Naive thymus-derived CD4-positive, alpha-beta T cell (primary cell): ENCODE data around the gene SMCHD1. TPM values are rescaled to one million over a fixed set of nuclear protein-coding genes. Genes with fewer than 3 reads are reported as not detected.
"Not testable (repeated sequence)": the region's sequence is repeated elsewhere in the genome, so short reads cannot be mapped to it uniquely, and the experiment has no call there.

ENCODE experiments used
- ATAC-seq: fragments of 150-1000 bp; cut with Tn5 transposase; 2 replicates; pipeline ENCODE4 v1.10.0; 2021; ENCODE audit warnings: mild to moderate bottlenecking, moderate library complexity
- CTCF ChIA-PET: fragments of 350-600 bp; sonication (Branson Sonifier 250); formaldehyde crosslinking; loops from one replicate; lab custom pipeline; 2021; ENCODE audit warnings: antibody characterized with exemption; lab: Charles Lee
- POLR2A ChIA-PET: fragments of 350-600 bp; sonication (Branson Sonifier 250); formaldehyde crosslinking; loops from one replicate; lab custom pipeline; 2021; ENCODE audit warnings: antibody characterized with exemption, inconsistent platforms; lab: Charles Lee
- DNase-seq, 9 donors: peaks; one replicate each; pipeline versions ENCODE4 v3.0.0 to v3.0.0-alpha.2; 2020 to 2022; ENCODE audit warnings: mixed read lengths in 1 of 9
- H3K27ac ChIP-seq: one replicate; pipeline ENCODE4 v1.7.0; 2013; ENCODE audit warnings: mild to moderate bottlenecking, low read depth, low read length, moderate library complexity
- H3K27me3 ChIP-seq, 2 donors: one replicate each; pipeline ENCODE4 v1.7.0; 2013; ENCODE audit warnings: low read length in 2 of 2, mild to moderate bottlenecking in 2 of 2, moderate library complexity in 2 of 2; ENCODE audit not compliant: control insufficient read depth in 2 of 2, insufficient read depth in 2 of 2
- H3K36me3 ChIP-seq, 3 experiments: 1 replicate in 2 of 3; 2 replicates in 1 of 3; pipeline ENCODE4 v1.7.0; 2013; ENCODE audit warnings: low read length in 3 of 3, mild to moderate bottlenecking in 3 of 3, moderate library complexity in 1 of 3; ENCODE audit not compliant: insufficient read depth in 3 of 3, control insufficient read depth in 2 of 3
- H3K4me1 ChIP-seq, 2 donors: one replicate each; pipeline ENCODE4 v1.7.0; 2013; ENCODE audit warnings: low read length in 2 of 2, mild to moderate bottlenecking in 2 of 2, moderate library complexity in 1 of 2; ENCODE audit not compliant: control insufficient read depth in 2 of 2, insufficient read depth in 2 of 2
- H3K4me3 ChIP-seq: 2 replicates; pipeline ENCODE4 v1.7.0; 2013; ENCODE audit warnings: mild to moderate bottlenecking, low read length
- H3K9me3 ChIP-seq, 3 experiments: 1 replicate in 2 of 3; 2 replicates in 1 of 3; pipeline ENCODE4 v1.7.0; 2013; ENCODE audit warnings: low read length in 3 of 3; ENCODE audit not compliant: control insufficient read depth in 2 of 3
- H3K27ac Mint-ChIP-seq, 9 donors: one replicate each; pipeline ENCODE4 v1.8.0; 2020 to 2022; ENCODE audit warnings: mixed read lengths in 9 of 9, mild to moderate bottlenecking in 8 of 9, moderate library complexity in 5 of 9, inconsistent platforms in 2 of 9
- H3K27me3 Mint-ChIP-seq, 5 donors: one replicate each; pipeline ENCODE4 v1.8.0; 2021 to 2022; ENCODE audit warnings: mixed read lengths in 5 of 5, mild to moderate bottlenecking in 1 of 5
- H3K36me3 Mint-ChIP-seq, 5 donors: one replicate each; pipeline ENCODE4 v1.8.0; 2020 to 2022; ENCODE audit warnings: mixed read lengths in 5 of 5, mild to moderate bottlenecking in 3 of 5, inconsistent platforms in 1 of 5
- H3K4me1 Mint-ChIP-seq, 7 donors: one replicate each; pipeline ENCODE4 v1.8.0; 2020 to 2022; ENCODE audit warnings: mixed read lengths in 7 of 7, mild to moderate bottlenecking in 3 of 7, inconsistent platforms in 1 of 7
- H3K4me3 Mint-ChIP-seq, 10 donors: one replicate each; pipeline ENCODE4 v1.8.0; 2020 to 2022; ENCODE audit warnings: mild to moderate bottlenecking in 10 of 10, mixed read lengths in 10 of 10, moderate library complexity in 6 of 10, inconsistent platforms in 2 of 10
- H3K9me3 Mint-ChIP-seq, 11 donors: one replicate each; pipeline ENCODE4 v1.8.0; 2020 to 2022; ENCODE audit warnings: mixed read lengths in 11 of 11, mild to moderate bottlenecking in 4 of 11, inconsistent platforms in 1 of 11, moderate library complexity in 1 of 11
- intact Hi-C, 2 donors: fragments of 100-400 bp; cut with micrococcal nuclease; formaldehyde crosslinking; loops; one replicate each; pipeline ENCODE4 v1.15.1; 2023
- polyA plus RNA-seq, 2 donors: library from polyadenylated mRNA; unstranded; fragments of 300-500 nt; fragmentation: Illumina TruSeq; gene quantifications; one replicate each; pipeline ENCODE4 v1.2.3, GENCODE V29; 2021
- total RNA-seq, 6 experiments: library from RNA in 5 of 6; stranded (reverse) in 5 of 6; gene quantifications; 1 replicate in 5 of 6; 2 replicates in 1 of 6; pipeline ENCODE4 v1.2.3 and lab custom pipeline; 2021 to 2026

Gene SMCHD1
- total and polyA plus RNA-seq, 7 experiments from 2014 or later, result 41.4 to 305 (median 234) TPM

GRCh38 chr18:2719040-2719439, 63.5 kb downstream of the SMCHD1 start:
- POLR2A ChIA-PET, result no interaction called here
- H3K4me3 Mint-ChIP-seq, result no peak overlapping the region
- Histone ChIP-seq H3K9me3 (no peaks in the 10 kb centered on the region), H3K4me1 (peaks cover 7 to 11% of the 10 kb centered on the region in 2 donors), H3K27me3 (no peaks in the 10 kb centered on the region), H3K4me3 (no peak overlapping the region), H3K27ac (no peak overlapping the region), H3K36me3 (peaks cover 27 to 94% (median 32%) of the 10 kb centered on the region in 3 experiments)
- peaks cover 32 to 74% (median 54%) of the 10 kb centered on the region in 7 donors for H3K4me1 Mint-ChIP-seq
- CTCF ChIA-PET, result no interaction called here
- peaks cover 10 to 66% (median 52%) of the 10 kb centered on the region in 5 donors for H3K36me3 Mint-ChIP-seq
- intact Hi-C loops, result no loop called here
- H3K27ac Mint-ChIP-seq, result peak overlapping the region in 4 of 9 donors; percentile 20 to 78 (median 34)
- DNase-seq (no peak), ATAC-seq (no peak)
- no peaks in the 10 kb centered on the region for H3K9me3 Mint-ChIP-seq
- no peaks in the 10 kb centered on the region for H3K27me3 Mint-ChIP-seq

DNA sequence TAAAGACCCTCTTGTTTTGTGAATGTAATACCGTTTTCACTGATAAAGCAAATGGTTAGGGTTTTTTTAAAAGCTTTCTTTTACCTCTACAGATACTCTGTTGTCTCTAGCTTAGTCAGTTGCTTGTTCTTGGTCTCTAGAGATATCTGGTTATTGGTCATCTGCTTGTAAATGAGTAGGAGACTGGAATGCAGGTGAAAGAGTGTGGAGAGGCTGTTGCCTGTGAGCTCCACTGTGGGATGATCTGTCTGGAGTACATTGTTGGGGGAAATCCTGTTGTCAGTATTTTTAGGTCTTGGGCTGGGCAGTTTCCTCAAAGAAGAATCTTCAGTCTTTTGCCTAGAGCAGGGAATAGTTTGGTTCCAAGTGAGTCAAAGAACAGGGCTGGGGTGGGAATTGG, 67.7 kb downstream of the SMCHD1 start:
- H3K4me1 Mint-ChIP-seq, result peaks cover 21 to 55% (median 46%) of the 10 kb centered on the region in 7 donors
- intact Hi-C loops, result loop anchor here in 1 of 2 donors (5.0 kb wide), 1 partner anchor 34 kb away; no protein-coding TSS in a partner anchor
- H3K4me1 ChIP-seq, result peaks cover 0 to 5% of the 10 kb centered on the region in 2 donors
- POLR2A ChIA-PET, result interaction anchor here (0.8 to 1.8 kb wide), 2 partner anchors 16 to 33 kb away, joined by 3 to 7 read pairs; no protein-coding TSS in a partner anchor
- CTCF ChIA-PET, result interaction anchor here (1.1 kb wide), 1 partner anchor 46 kb away, joined by 3 read pairs; no protein-coding TSS in a partner anchor
- H3K4me3 ChIP-seq, result no peak overlapping the region
- peak overlapping the region in 1 of 10 donors; percentile 27 for H3K4me3 Mint-ChIP-seq
- ATAC-seq, result no peak
- H3K9me3 ChIP-seq, result no peaks in the 10 kb centered on the region
- H3K36me3 ChIP-seq, result peaks cover 30 to 69% (median 41%) of the 10 kb centered on the region in 3 experiments
- DNase-seq, result no peak
- H3K27me3 Mint-ChIP-seq, result no peaks in the 10 kb centered on the region
- no peaks in the 10 kb centered on the region for H3K27me3 ChIP-seq
- peak overlapping the region; percentile 36 to 91 (median 52) for H3K27ac Mint-ChIP-seq
- H3K9me3 Mint-ChIP-seq, result no peaks in the 10 kb centered on the region
- peaks cover 5 to 57% (median 44%) of the 10 kb centered on the region in 5 donors for H3K36me3 Mint-ChIP-seq
- no peak overlapping the region for H3K27ac ChIP-seq

DNA sequence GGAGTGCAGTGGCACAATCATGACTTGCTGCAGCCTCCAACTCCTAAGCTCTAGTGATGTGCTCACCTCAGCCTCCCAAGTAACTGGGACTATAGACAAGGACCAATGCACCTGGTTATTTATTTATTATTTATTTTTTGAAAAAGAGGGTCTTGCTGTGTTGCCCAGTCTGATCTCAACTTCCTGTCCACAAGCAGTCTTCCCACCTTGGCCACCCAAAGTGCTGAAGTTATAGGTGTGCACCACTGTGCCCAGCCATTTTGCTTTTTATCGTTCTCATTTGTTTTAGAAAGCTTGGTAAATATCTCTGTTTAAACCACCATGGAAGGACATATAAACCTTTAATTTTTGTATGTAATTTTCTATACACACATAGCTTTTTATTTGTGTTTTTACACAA, 74.2 kb downstream of the SMCHD1 start:
- no peak overlapping the region for H3K4me3 Mint-ChIP-seq
- CTCF ChIA-PET, result no interaction called here
- no peaks in the 10 kb centered on the region for H3K9me3 Mint-ChIP-seq
- H3K36me3 Mint-ChIP-seq, result peaks cover 8 to 58% (median 53%) of the 10 kb centered on the region in 5 donors
- no peak for ATAC-seq
- no peaks in the 10 kb centered on the region for H3K27me3 Mint-ChIP-seq
- Histone ChIP-seq H3K27me3 (no peaks in the 10 kb centered on the region), H3K9me3 (no peaks in the 10 kb centered on the region), H3K36me3 (peaks cover 33 to 69% (median 59%) of the 10 kb centered on the region in 3 experiments), H3K4me3 (no peak overlapping the region), H3K27ac (no peak overlapping the region), H3K4me1 (no peaks in the 10 kb centered on the region)
- POLR2A ChIA-PET, result no interaction called here
- intact Hi-C loops, result loop anchor here (5.0 kb wide), 2 partner anchors 37 to 43 kb away; no protein-coding TSS in a partner anchor
- H3K27ac Mint-ChIP-seq, result peak overlapping the region in 2 of 9 donors; percentile 19 to 82
- peaks cover 0 to 26% (median 16%) of the 10 kb centered on the region in 7 donors for H3K4me1 Mint-ChIP-seq
- no peak for DNase-seq

- no peaks in the 10 kb centered on the region for H3K9me3 ChIP-seq
- Mint-ChIP-seq H3K9me3 (peaks cover 0 to 7% (median 0%) of the 10 kb centered on the region in 11 donors), H3K36me3 (peaks cover 29 to 89% (median 84%) of the 10 kb centered on the region in 5 donors), H3K4me3 (peak overlapping the region in 1 of 10 donors; percentile 24), H3K4me1 (peaks cover 3 to 31% (median 21%) of the 10 kb centered on the region in 7 donors), H3K27me3 (no peaks in the 10 kb centered on the region), H3K27ac (peak overlapping the region in 3 of 9 donors; percentile 32 to 76 (median 50))
- H3K4me1 ChIP-seq, result no peaks in the 10 kb centered on the region
- ATAC-seq (no peak), DNase-seq (no peak)
- no peak overlapping the region for H3K27ac ChIP-seq
- POLR2A ChIA-PET, result interaction anchor here (1.0 kb wide), 1 partner anchor 29 kb away, joined by 3 read pairs; no protein-coding TSS in a partner anchor
- H3K36me3 ChIP-seq, result peaks cover 37 to 87% (median 42%) of the 10 kb centered on the region in 3 experiments
- no peak overlapping the region for H3K4me3 ChIP-seq
- intact Hi-C loops, result loop anchor here in 1 of 2 donors (5.0 kb wide), 2 partner anchors 35 kb away; no protein-coding TSS in a partner anchor
- CTCF ChIA-PET, result no interaction called here
- no peaks in the 10 kb centered on the region for H3K27me3 ChIP-seq
Measured at GRCh38 chr18:2736823-2737222, 81.3 kb downstream of the SMCHD1 start.

- H3K27ac ChIP-seq, POLR2A ChIA-PET, H3K4me3 Mint-ChIP-seq, ATAC-seq, H3K4me1 ChIP-seq, H3K27ac Mint-ChIP-seq, H3K4me3 ChIP-seq, H3K9me3 ChIP-seq, DNase-seq, H3K27me3 ChIP-seq, H3K9me3 Mint-ChIP-seq, H3K27me3 Mint-ChIP-seq: not testable (repeated sequence)
- CTCF ChIA-PET, result interaction anchor here (0.7 kb wide), 1 partner anchor 23 kb away, joined by 3 read pairs; no protein-coding TSS in a partner anchor
- H3K36me3 ChIP-seq, result peaks cover 26 to 71% (median 30%) of the 10 kb centered on the region in 3 experiments
- Mint-ChIP-seq H3K4me1 (peaks cover 3 to 32% (median 25%) of the 10 kb centered on the region in 7 donors), H3K36me3 (peaks cover 26 to 83% (median 69%) of the 10 kb centered on the region in 5 donors)
- intact Hi-C loops, result loop anchor here in 1 of 2 donors (10.0 kb wide), 1 partner anchor 55 kb away; no protein-coding TSS in a partner anchor
Measured at GRCh38 chr18:2740082-2740481, 84.6 kb downstream of the SMCHD1 start.

- ChIA-PET CTCF (no interaction called here), POLR2A (no interaction called here)
- Histone ChIP-seq H3K27me3 (no peaks in the 10 kb centered on the region), H3K4me1 (peaks cover 0 to 5% of the 10 kb centered on the region in 2 donors), H3K9me3 (no peaks in the 10 kb centered on the region), H3K27ac (no peak overlapping the region), H3K4me3 (no peak overlapping the region), H3K36me3 (peaks cover 34 to 73% (median 42%) of the 10 kb centered on the region in 3 experiments)
- no peak for DNase-seq
- Mint-ChIP-seq H3K4me1 (peaks cover 4 to 48% (median 33%) of the 10 kb centered on the region in 7 donors), H3K27me3 (no peaks in the 10 kb centered on the region), H3K36me3 (peaks cover 23 to 70% (median 54%) of the 10 kb centered on the region in 5 donors), H3K4me3 (no peak overlapping the region), H3K9me3 (peaks cover 0 to 3% (median 0%) of the 10 kb centered on the region in 11 donors), H3K27ac (peak overlapping the region in 7 of 9 donors; percentile 2 to 74 (median 66))
- no peak for ATAC-seq
- intact Hi-C loops, result loop anchor here (2.0 to 10.0 kb wide), 4 partner anchors 13 to 49 kb away; no protein-coding TSS in a partner anchor
Measured at GRCh38 chr18:2746274-2746673, 90.7 kb downstream of the SMCHD1 start.
